ENCODE results near the gene HCCS. TPM values are rescaled to one million over a fixed set of nuclear protein-coding genes. Genes with fewer than 3 reads are reported as not detected.

The HCCS gene
- total and polyA plus RNA-seq, 2 experiments from 2014 or later, result 18.6 to 27.7 TPM

DNA sequence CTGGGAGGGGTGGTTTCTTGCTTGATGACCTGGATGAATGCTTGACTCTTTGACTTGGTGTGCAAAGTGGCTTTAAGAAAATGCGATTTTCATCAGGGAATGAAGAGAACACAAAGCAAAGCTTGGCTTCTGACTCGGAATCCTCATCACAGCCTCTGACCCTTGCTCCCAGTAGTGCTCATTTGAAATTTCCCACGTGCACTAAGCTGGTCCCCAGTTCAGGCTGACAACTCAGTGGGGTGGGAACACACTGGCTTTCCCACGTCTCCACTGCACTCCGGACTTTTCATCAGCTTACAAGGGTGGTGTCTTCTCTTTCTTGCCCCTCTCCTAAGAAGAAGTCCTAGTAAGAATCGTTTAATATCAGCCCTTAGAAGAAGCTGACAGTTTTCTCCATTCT lies 53.3 kb downstream of the HCCS start (continued):
- TF ChIP-seq, protein P1, sequence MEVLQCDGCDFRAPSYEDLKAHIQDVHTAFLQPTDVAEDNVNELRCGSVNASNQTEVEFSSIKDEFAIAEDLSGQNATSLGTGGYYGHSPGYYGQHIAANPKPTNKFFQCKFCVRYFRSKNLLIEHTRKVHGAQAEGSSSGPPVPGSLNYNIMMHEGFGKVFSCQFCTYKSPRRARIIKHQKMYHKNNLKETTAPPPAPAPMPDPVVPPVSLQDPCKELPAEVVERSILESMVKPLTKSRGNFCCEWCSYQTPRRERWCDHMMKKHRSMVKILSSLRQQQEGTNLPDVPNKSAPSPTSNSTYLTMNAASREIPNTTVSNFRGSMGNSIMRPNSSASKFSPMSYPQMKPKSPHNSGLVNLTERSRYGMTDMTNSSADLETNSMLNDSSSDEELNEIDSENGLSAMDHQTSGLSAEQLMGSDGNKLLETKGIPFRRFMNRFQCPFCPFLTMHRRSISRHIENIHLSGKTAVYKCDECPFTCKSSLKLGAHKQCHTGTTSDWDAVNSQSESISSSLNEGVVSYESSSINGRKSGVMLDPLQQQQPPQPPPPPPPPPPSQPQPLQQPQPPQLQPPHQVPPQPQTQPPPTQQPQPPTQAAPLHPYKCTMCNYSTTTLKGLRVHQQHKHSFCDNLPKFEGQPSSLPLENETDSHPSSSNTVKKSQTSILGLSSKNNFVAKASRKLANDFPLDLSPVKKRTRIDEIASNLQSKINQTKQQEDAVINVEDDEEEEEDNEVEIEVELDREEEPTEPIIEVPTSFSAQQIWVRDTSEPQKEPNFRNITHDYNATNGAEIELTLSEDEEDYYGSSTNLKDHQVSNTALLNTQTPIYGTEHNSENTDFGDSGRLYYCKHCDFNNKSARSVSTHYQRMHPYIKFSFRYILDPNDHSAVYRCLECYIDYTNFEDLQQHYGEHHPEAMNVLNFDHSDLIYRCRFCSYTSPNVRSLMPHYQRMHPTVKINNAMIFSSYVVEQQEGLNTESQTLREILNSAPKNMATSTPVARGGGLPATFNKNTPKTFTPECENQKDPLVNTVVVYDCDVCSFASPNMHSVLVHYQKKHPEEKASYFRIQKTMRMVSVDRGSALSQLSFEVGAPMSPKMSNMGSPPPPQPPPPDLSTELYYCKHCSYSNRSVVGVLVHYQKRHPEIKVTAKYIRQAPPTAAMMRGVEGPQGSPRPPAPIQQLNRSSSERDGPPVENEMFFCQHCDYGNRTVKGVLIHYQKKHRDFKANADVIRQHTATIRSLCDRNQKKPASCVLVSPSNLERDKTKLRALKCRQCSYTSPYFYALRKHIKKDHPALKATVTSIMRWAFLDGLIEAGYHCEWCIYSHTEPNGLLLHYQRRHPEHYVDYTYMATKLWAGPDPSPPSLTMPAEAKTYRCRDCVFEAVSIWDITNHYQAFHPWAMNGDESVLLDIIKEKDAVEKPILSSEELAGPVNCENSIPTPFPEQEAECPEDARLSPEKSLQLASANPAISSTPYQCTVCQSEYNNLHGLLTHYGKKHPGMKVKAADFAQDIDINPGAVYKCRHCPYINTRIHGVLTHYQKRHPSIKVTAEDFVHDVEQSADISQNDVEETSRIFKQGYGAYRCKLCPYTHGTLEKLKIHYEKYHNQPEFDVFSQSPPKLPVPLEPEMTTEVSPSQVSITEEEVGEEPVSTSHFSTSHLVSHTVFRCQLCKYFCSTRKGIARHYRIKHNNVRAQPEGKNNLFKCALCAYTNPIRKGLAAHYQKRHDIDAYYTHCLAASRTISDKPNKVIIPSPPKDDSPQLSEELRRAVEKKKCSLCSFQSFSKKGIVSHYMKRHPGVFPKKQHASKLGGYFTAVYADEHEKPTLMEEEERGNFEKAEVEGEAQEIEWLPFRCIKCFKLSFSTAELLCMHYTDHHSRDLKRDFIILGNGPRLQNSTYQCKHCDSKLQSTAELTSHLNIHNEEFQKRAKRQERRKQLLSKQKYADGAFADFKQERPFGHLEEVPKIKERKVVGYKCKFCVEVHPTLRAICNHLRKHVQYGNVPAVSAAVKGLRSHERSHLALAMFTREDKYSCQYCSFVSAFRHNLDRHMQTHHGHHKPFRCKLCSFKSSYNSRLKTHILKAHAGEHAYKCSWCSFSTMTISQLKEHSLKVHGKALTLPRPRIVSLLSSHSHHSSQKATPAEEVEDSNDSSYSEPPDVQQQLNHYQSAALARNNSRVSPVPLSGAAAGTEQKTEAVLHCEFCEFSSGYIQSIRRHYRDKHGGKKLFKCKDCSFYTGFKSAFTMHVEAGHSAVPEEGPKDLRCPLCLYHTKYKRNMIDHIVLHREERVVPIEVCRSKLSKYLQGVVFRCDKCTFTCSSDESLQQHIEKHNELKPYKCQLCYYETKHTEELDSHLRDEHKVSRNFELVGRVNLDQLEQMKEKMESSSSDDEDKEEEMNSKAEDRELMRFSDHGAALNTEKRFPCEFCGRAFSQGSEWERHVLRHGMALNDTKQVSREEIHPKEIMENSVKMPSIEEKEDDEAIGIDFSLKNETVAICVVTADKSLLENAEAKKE (CRISPR knock-in tag; IDR thresholded peaks at IDR 0.05), result no peak
- TF ChIP-seq EZH2 (IDR thresholded peaks at IDR 0.05; ENCODE audit: low read depth, unreplicated experiment) (no peak), JUNB (IDR thresholded peaks at IDR 0.05; ENCODE audit: unreplicated experiment) (no peak), ZNF114 (CRISPR knock-in tag; IDR thresholded peaks at IDR 0.05) (no peak), CREB1 (CRISPR knock-in tag; IDR thresholded peaks at IDR 0.05; ENCODE audit: low read depth) (no peak)

DNA sequence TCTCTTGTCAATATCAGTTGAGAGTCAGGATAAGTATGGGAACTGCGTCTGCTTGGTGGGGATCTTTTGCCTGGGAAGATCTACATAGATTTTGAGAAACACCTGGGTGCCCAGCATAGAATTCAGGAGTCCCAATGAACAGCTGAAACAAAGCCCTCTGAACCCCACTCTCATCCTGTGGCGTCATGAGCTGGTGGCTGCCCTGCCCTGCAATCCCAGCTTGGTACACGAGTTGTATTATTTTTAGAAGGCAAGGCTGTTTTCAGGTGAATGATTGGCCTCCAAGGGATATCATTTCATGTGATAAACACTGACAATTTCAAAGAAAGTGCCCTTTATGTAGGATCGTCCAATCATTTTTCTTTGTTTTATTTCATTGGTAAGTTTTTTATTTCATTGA lies 60.8 kb downstream of the HCCS start:
- Histone ChIP-seq H3K9me2 (ENCODE audit: insufficient read depth) (no peaks in the 10 kb centered on the region), H3K4me1 (ENCODE audit: insufficient read depth) (no peaks in the 10 kb centered on the region), H4K20me1 (replicated peaks; ENCODE audit: insufficient read depth) (no peaks in the 10 kb centered on the region), H3K79me2 (replicated peaks; ENCODE audit: insufficient read depth) (no peaks in the 10 kb centered on the region), H3K27me3 (ENCODE audit: insufficient read depth) (no peaks in the 10 kb centered on the region), H3K36me3 (ENCODE audit: insufficient read depth) (no peaks in the 10 kb centered on the region), H3K27ac (ENCODE audit: low read depth) (no peak overlapping the region), H2AFZ (no peak overlapping the region), H3F3A (replicated peaks; ENCODE audit: low read depth) (no peaks in the 10 kb centered on the region), H3K4me2 (no peak overlapping the region), H3K4me3 (no peak overlapping the region)
- H3K4me3 Mint-ChIP-seq, result no peak overlapping the region
- H3K9me3 Mint-ChIP-seq, result no peaks in the 10 kb centered on the region
- DNase-seq (ENCODE audit: low spot score) (no peak), ATAC-seq (no peak)
- H3K27me3 Mint-ChIP-seq (ENCODE audit: insufficient read depth, low read depth, poor library complexity), result peaks cover 5% of the 10 kb centered on the region
- no peaks in the 10 kb centered on the region for H3K36me3 Mint-ChIP-seq (ENCODE audit: low read depth)
- H3K4me1 Mint-ChIP-seq, result no peaks in the 10 kb centered on the region
- no peak for TF ChIP-seq EZH2 (IDR thresholded peaks at IDR 0.05; ENCODE audit: low read depth, unreplicated experiment)
- no peak overlapping the region for H3K27ac Mint-ChIP-seq

DNA sequence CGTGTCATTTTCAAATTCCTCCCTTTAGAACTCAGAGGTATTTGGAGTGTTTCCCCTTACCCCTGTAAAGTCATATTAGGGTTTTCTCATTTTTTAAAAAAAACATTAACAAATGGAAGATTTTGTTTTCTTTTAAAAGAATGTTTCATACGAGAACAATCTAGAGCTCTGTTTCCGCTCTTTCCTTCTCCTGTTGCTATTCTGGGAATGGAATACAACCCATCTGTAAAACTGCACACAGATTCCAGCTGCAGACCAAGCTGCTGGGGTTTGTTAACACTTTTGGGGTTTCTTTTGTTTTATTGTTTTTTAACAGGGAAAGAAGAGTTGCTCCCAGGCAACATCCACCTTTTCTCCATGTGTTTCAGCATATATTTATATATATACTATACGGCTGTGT lies 61.3 kb downstream of the HCCS start:
- Histone ChIP-seq H4K20me1 (replicated peaks; ENCODE audit: insufficient read depth) (no peaks in the 10 kb centered on the region), H3K36me3 (ENCODE audit: insufficient read depth) (no peaks in the 10 kb centered on the region), H3K9me2 (ENCODE audit: insufficient read depth) (no peaks in the 10 kb centered on the region), H3K27me3 (ENCODE audit: insufficient read depth) (no peaks in the 10 kb centered on the region), H3F3A (replicated peaks; ENCODE audit: low read depth) (no peaks in the 10 kb centered on the region), H3K27ac (ENCODE audit: low read depth) (no peak overlapping the region), H3K79me2 (replicated peaks; ENCODE audit: insufficient read depth) (no peaks in the 10 kb centered on the region), H3K4me1 (ENCODE audit: insufficient read depth) (no peaks in the 10 kb centered on the region), H3K4me3 (no peak overlapping the region), H3K4me2 (no peak overlapping the region), H2AFZ (no peak overlapping the region)
- Mint-ChIP-seq H3K4me3 (no peak overlapping the region), H3K9me3 (no peaks in the 10 kb centered on the region), H3K27me3 (ENCODE audit: insufficient read depth, low read depth, poor library complexity) (peaks cover 5% of the 10 kb centered on the region), H3K27ac (no peak overlapping the region), H3K36me3 (ENCODE audit: low read depth) (no peaks in the 10 kb centered on the region), H3K4me1 (no peaks in the 10 kb centered on the region)
- no peak for DNase-seq (ENCODE audit: low spot score)
- no peak for ATAC-seq
- no peak for TF ChIP-seq POLR2AphosphoS5 (IDR thresholded peaks at IDR 0.05; ENCODE audit: low read depth)
- no peak for TF ChIP-seq NANOG (IDR thresholded peaks at IDR 0.05; ENCODE audit: borderline replicate concordance)
- no peak for TF ChIP-seq ZNF331 (CRISPR knock-in tag; IDR thresholded peaks at IDR 0.05; ENCODE audit: low read depth)
- TF ChIP-seq, protein P2, sequence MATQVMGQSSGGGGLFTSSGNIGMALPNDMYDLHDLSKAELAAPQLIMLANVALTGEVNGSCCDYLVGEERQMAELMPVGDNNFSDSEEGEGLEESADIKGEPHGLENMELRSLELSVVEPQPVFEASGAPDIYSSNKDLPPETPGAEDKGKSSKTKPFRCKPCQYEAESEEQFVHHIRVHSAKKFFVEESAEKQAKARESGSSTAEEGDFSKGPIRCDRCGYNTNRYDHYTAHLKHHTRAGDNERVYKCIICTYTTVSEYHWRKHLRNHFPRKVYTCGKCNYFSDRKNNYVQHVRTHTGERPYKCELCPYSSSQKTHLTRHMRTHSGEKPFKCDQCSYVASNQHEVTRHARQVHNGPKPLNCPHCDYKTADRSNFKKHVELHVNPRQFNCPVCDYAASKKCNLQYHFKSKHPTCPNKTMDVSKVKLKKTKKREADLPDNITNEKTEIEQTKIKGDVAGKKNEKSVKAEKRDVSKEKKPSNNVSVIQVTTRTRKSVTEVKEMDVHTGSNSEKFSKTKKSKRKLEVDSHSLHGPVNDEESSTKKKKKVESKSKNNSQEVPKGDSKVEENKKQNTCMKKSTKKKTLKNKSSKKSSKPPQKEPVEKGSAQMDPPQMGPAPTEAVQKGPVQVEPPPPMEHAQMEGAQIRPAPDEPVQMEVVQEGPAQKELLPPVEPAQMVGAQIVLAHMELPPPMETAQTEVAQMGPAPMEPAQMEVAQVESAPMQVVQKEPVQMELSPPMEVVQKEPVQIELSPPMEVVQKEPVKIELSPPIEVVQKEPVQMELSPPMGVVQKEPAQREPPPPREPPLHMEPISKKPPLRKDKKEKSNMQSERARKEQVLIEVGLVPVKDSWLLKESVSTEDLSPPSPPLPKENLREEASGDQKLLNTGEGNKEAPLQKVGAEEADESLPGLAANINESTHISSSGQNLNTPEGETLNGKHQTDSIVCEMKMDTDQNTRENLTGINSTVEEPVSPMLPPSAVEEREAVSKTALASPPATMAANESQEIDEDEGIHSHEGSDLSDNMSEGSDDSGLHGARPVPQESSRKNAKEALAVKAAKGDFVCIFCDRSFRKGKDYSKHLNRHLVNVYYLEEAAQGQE (IDR thresholded peaks at IDR 0.05; ENCODE audit: unreplicated experiment), result no peak
- no peak for TF ChIP-seq EZH2 (IDR thresholded peaks at IDR 0.05; ENCODE audit: low read depth, unreplicated experiment)
- no peak for TF ChIP-seq JUNB (IDR thresholded peaks at IDR 0.05; ENCODE audit: unreplicated experiment)
- no peak for TF ChIP-seq EZH2phosphoT487 (IDR thresholded peaks at IDR 0.05; ENCODE audit: unreplicated experiment)

Measured in GM23338 (cell line).